ENCODE results near the gene CENPN.

The CENPN gene

DNA sequence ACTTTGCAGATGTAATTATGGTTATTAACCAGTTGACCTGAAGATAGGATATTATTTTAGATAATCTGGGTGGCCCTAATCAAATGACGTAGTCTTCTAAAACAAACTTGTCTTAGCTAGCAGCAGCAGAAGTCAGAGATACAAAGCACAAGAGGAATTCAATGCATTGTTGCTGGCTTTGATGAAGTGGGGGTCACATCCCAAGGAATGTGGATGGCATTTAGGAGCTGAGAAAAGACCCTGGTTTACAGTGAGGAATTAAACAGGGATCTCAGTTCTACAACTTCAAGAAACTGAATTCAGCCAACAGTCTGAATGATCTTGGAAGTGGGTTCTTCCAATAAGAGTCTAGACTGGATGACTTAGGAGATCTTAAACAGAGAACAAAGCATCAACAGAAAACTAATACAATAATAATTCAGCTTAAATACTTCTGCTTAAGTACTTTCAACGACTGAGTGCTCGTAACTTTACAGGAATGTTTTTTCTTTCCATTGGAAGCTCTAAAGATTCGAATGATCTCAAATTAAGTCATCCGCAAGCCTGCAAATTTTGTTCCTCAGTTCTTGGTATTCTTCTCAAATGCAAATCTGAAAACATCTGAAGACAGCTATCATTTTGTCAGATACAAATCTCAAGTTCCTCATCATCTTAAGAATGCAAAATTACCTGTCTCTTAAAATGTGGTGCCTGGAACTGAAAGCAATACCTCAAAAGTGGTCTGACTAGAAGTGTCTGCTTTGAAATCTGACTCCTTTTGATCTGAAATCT is 66.7 kb downstream of the CENPN start:
- H3K27me3 ChIP-seq (ENCODE audit: insufficient read depth, low read depth, severe bottlenecking): no peaks in the 10 kb centered on the region
- H3K4me3 ChIP-seq (ENCODE audit: low read depth, low read length): no peak overlapping the region
- DNase-seq: no peak
- H3K9me3 ChIP-seq (ENCODE audit: severe bottlenecking): no peaks in the 10 kb centered on the region
- H3K36me3 ChIP-seq: no peaks in the 10 kb centered on the region
- no peak overlapping the region for H3K27ac ChIP-seq
- no peak for TF ChIP-seq CTCF (IDR thresholded peaks at IDR 0.05; ENCODE audit: low read depth, low read length)

- TF ChIP-seq CTCF (IDR thresholded peaks at IDR 0.05; ENCODE audit: low read depth, low read length): no peak
- H3K36me3 ChIP-seq: no peaks in the 10 kb centered on the region
- H3K9me3 ChIP-seq (ENCODE audit: severe bottlenecking): no peaks in the 10 kb centered on the region
- H3K27me3 ChIP-seq (ENCODE audit: insufficient read depth, low read depth, severe bottlenecking): no peaks in the 10 kb centered on the region
- peak; percentile 76 for DNase-seq
- H3K4me3 ChIP-seq (ENCODE audit: low read depth, low read length): peak overlapping the region; percentile 67
- H3K27ac ChIP-seq: peak overlapping the region; percentile 81
Observed at GRCh38 chr16:81076566-81077075, 69.6 kb downstream of the CENPN start.

- Histone ChIP-seq H3K36me3 (no peaks in the 10 kb centered on the region), H3K27me3 (ENCODE audit: insufficient read depth, low read depth, severe bottlenecking) (no peaks in the 10 kb centered on the region), H3K9me3 (ENCODE audit: severe bottlenecking) (no peaks in the 10 kb centered on the region), H3K4me3 (ENCODE audit: low read depth, low read length) (peak within 1 kb of the TSS; percentile 67), H3K27ac (peak within 1 kb of the TSS; percentile 81)
- no peak for TF ChIP-seq CTCF (IDR thresholded peaks at IDR 0.05; ENCODE audit: low read depth, low read length)
- DNase-seq: peak; percentile 91
Observed at GRCh38 chr16:81077076-81077940, 70.3 kb downstream of the CENPN start, which contains the start of gene C16orf46. Gene C16orf46, minus strand, starts transcription at chr16:81077238. Its CDS starts 13,283 bp downstream, at chr16:81063955.

GRCh38 chr16:81080233-81080632 is 73.2 kb downstream of the CENPN start:
- no peak overlapping the region for H3K27ac ChIP-seq
- H3K36me3 ChIP-seq: no peaks in the 10 kb centered on the region
- no peaks in the 10 kb centered on the region for H3K27me3 ChIP-seq (ENCODE audit: insufficient read depth, low read depth, severe bottlenecking)
- no peaks in the 10 kb centered on the region for H3K9me3 ChIP-seq (ENCODE audit: severe bottlenecking)
- TF ChIP-seq CTCF (IDR thresholded peaks at IDR 0.05; ENCODE audit: low read depth, low read length): no peak
- H3K4me3 ChIP-seq (ENCODE audit: low read depth, low read length): no peak overlapping the region
- no peak for DNase-seq

DNA sequence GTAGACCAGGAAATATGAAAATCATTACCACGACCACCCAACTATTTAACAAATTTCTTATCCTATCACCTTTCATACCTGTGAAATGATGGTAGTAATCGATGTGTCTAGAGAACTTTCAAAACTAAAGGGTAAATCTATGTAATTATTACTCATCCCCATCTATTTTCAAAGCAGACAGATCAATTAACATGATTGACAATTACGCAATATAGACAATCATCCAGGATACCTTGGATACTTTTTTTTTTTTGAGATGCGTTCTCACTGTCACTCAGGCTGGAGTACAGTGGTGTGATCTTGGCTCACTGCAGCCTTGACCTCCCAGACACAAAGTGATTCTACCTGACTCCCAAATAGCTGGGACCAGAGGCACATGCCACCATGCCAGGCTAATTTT is 74.0 kb downstream of the CENPN start:
- no peaks in the 10 kb centered on the region for H3K9me3 ChIP-seq (ENCODE audit: severe bottlenecking)
- H3K27ac ChIP-seq: no peak overlapping the region
- TF ChIP-seq CTCF (IDR thresholded peaks at IDR 0.05; ENCODE audit: low read depth, low read length): no peak
- no peak for DNase-seq
- no peaks in the 10 kb centered on the region for H3K27me3 ChIP-seq (ENCODE audit: insufficient read depth, low read depth, severe bottlenecking)
- no peak overlapping the region for H3K4me3 ChIP-seq (ENCODE audit: low read depth, low read length)
- H3K36me3 ChIP-seq: no peaks in the 10 kb centered on the region
